GM23338 (cell line): Measurements from ENCODE around the gene WNT11.

Experiments
- CREB1 ChIP-seq: fragments of 250-450 bp; sonication (Bioruptor Pico); IDR thresholded peaks from 2 replicates; pipeline ENCODE4 v1.5.0; 2020; ENCODE audit warnings: low read depth, mild to moderate bottlenecking, moderate library complexity
- EZH2 ChIP-seq: fragments of 200-600 bp; sonication (generic); IDR thresholded peaks from one replicate; pipeline ENCODE4 v1.8.0; 2017; ENCODE audit warnings: antibody characterized with exemption, mild to moderate bottlenecking, low read depth; ENCODE audit not compliant: unreplicated experiment
- TF ChIP-seq, protein P1 (sequence below), 2 experiments: fragments of 200-600 bp in 1 of 2; sonication (generic) in 1 of 2; conservative IDR thresholded peaks; 2 replicates each; pipeline versions ENCODE4 v1.5.1 to v1.6.1; 2016 to 2017; ENCODE audit warnings: antibody characterized with exemption in 2 of 2, low read depth in 2 of 2, mild to moderate bottlenecking in 2 of 2, moderate library complexity in 1 of 2

DNA sequence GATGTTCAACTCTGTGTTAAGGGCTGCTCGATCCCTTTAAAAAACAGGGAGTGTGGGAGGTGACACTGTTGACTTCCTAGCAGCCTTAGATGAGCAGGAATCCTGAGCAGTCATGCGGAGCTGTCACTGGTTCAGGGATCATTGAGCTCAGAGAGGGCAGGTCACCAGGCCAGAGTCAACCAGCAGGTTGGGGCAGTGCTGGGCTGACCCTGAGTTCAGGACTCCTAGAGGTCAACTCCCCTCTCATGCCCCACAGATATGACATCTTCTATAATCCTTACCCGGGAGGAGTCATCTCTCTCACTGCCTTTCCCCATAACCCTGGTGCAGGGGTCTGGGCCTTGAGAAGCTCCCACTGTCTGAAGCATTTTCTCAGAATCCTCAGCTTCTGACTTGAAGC lies 12.9 kb upstream of the WNT11 start:
- TF ChIP-seq, protein P1, sequence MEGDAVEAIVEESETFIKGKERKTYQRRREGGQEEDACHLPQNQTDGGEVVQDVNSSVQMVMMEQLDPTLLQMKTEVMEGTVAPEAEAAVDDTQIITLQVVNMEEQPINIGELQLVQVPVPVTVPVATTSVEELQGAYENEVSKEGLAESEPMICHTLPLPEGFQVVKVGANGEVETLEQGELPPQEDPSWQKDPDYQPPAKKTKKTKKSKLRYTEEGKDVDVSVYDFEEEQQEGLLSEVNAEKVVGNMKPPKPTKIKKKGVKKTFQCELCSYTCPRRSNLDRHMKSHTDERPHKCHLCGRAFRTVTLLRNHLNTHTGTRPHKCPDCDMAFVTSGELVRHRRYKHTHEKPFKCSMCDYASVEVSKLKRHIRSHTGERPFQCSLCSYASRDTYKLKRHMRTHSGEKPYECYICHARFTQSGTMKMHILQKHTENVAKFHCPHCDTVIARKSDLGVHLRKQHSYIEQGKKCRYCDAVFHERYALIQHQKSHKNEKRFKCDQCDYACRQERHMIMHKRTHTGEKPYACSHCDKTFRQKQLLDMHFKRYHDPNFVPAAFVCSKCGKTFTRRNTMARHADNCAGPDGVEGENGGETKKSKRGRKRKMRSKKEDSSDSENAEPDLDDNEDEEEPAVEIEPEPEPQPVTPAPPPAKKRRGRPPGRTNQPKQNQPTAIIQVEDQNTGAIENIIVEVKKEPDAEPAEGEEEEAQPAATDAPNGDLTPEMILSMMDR (conservative IDR thresholded peaks at IDR 0.05; ENCODE audit: low read depth in 2 of 2) = no peak
- no peak for TF ChIP-seq CREB1 (CRISPR knock-in tag)
- no peak for TF ChIP-seq EZH2
